Neural crest cell (in vitro differentiated cells): ENCODE results near the gene POMC. TPM values are rescaled to one million over a fixed set of nuclear protein-coding genes. Genes with fewer than 3 reads are reported as not detected.
"Not testable (repeated sequence)": the region's sequence is repeated elsewhere in the genome, so short reads cannot be mapped to it uniquely, and the experiment has no call there.

Source experiments
- DNase-seq: peaks from one replicate; pipeline ENCODE4 v3.0.0; 2021; ENCODE audit warnings: low read depth, mixed read lengths, low spot score
- H3K27ac Mint-ChIP-seq: one replicate; pipeline ENCODE4 v1.8.0; 2021; ENCODE audit warnings: mild to moderate bottlenecking, mixed read lengths; ENCODE audit not compliant: unreplicated experiment
- H3K27me3 Mint-ChIP-seq: 2 replicates; pipeline ENCODE4 v1.8.0; 2021; ENCODE audit warnings: low read depth, mild to moderate bottlenecking, mixed read lengths
- H3K36me3 Mint-ChIP-seq: 2 replicates; pipeline ENCODE4 v1.8.0; 2021; ENCODE audit warnings: low read depth, mild to moderate bottlenecking, mixed read lengths
- H3K4me1 Mint-ChIP-seq: 2 replicates; pipeline ENCODE4 v1.8.0; 2021; ENCODE audit warnings: mixed read lengths
- H3K4me3 Mint-ChIP-seq: one replicate; pipeline ENCODE4 v1.8.0; 2021; ENCODE audit warnings: mild to moderate bottlenecking, mixed read lengths
- H3K9me3 Mint-ChIP-seq: 2 replicates; pipeline ENCODE4 v1.8.0; 2021; ENCODE audit warnings: mixed read lengths
- long read RNA-seq: library from polyadenylated mRNA; unstranded; transcript quantifications from one replicate; pipeline ENCODE4 v2.0.0, GENCODE V29; 2020
- total RNA-seq: library from RNA; stranded (reverse); gene quantifications from 2 replicates; pipeline ENCODE4 v1.2.1, GENCODE V29; 2021
- TF ChIP-seq, protein P1 (sequence below): fragments of 200-600 bp; sonication (generic); conservative IDR thresholded peaks from 2 replicates; pipeline ENCODE4 v1.5.0; 2021; ENCODE audit warnings: antibody characterized with exemption, mild to moderate bottlenecking

The POMC gene
- 0.39 and 0.54 TPM in 2 replicates for total RNA-seq
- long read RNA-seq, result 0 reads

DNA sequence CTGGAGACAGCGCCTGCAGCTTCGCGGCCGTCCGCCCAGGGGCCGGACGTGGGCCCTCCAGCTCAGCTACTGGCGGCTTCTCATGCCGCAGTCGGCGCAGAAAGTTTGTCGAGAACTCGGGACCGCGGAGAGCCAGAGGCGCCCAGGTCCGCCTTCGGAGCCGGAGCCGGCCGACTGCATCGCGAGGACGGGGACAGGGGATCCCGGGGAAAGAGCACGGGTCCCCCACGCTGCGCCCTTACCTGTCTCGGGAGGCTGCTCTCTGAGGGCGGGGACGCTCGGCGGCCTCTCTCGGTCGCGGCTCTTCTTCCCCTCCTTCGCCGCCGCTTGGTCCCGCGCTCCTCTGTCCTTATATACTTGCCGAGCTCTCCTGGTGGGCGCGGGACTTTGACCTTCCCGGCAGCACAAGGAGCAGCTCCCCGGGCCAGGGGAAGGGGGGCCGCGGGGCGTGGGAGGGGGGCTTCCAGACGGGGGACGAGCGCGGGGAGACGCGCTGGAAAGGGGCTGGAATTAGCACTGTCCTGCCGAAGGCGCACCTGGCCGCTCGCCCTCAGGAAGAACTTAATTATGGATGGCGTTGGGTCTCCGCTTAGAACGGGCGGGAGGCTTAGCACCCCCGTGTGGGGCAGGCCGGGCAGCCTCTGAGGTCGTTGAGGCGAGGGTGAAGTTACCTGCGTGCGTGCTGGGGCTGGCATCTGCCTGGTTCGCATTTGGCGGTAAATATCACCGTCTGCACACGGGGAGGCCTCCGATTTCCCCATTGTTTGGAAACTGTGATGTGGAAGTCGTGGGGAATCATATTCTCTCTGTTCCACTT, at the start of gene POMC:
Gene POMC (minus strand): TSS at position 325 of the 817 bp plus-strand sequence. CDS start 3,808 bp downstream, outside the sequence.
- Mint-ChIP-seq H3K9me3 (no peaks in the 10 kb centered on the region), H3K27ac (no peak within 1 kb of the TSS), H3K4me3 (peak within 1 kb of the TSS; percentile 72), H3K27me3 (peaks cover 92% of the 10 kb centered on the region), H3K4me1 (no peaks in the 10 kb centered on the region), H3K36me3 (no peaks in the 10 kb centered on the region)
- peak; percentile 29 for DNase-seq
- TF ChIP-seq, protein P1, sequence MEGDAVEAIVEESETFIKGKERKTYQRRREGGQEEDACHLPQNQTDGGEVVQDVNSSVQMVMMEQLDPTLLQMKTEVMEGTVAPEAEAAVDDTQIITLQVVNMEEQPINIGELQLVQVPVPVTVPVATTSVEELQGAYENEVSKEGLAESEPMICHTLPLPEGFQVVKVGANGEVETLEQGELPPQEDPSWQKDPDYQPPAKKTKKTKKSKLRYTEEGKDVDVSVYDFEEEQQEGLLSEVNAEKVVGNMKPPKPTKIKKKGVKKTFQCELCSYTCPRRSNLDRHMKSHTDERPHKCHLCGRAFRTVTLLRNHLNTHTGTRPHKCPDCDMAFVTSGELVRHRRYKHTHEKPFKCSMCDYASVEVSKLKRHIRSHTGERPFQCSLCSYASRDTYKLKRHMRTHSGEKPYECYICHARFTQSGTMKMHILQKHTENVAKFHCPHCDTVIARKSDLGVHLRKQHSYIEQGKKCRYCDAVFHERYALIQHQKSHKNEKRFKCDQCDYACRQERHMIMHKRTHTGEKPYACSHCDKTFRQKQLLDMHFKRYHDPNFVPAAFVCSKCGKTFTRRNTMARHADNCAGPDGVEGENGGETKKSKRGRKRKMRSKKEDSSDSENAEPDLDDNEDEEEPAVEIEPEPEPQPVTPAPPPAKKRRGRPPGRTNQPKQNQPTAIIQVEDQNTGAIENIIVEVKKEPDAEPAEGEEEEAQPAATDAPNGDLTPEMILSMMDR, result no peak

GRCh38 chr2:25218100-25218499, 49.7 kb upstream of the POMC start:
- Mint-ChIP-seq H3K36me3 (no peaks in the 10 kb centered on the region), H3K27me3 (no peaks in the 10 kb centered on the region), H3K4me3 (peak overlapping the region; percentile 23), H3K9me3 (no peaks in the 10 kb centered on the region), H3K27ac (no peak overlapping the region), H3K4me1 (peaks cover 14% of the 10 kb centered on the region)
- no peak for DNase-seq
- TF ChIP-seq, protein P1, result no peak

DNA sequence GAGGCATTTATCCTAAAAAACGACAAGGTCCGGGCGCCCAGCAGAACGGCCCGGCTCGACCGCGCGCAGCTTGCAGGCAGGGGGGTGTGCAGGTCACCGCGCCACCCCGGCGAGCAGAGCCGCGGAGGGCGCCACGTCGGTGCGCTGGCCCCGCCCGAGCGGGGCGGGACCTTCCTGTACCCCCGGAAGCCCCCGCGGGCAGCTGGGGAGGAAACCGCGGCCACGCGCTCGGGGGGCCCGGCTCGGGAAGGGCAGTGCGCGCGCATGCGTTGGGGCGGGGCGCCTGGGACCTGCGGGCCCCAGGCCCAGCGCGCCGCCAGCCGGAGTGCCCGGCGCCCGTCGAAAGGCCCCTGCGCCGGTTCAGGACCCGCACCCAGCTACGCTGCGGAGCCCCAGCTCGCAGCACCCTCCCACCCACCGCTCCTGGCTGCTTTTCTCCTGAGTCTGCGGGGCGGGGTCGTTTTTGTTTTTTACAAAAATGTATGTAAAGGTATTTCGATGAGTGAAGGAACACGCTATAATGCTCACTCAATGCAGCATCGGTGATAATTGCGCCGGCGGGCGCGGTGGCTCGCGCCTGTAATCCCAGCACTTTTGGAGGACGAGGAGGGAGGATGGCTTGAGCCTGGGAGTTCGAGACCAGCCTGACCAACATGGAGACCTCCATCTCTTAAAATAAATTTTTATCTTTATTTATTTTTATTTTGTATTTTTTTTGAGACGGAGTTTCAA, 47.7 kb upstream of the POMC start:
- Mint-ChIP-seq H3K27me3 (no peaks in the 10 kb centered on the region), H3K4me1 (peaks cover 12% of the 10 kb centered on the region), H3K9me3 (no peaks in the 10 kb centered on the region), H3K27ac (no peak overlapping the region), H3K4me3 (peak overlapping the region; percentile 72), H3K36me3 (no peaks in the 10 kb centered on the region)
- peak; percentile 67 for DNase-seq
- TF ChIP-seq, protein P1, result no peak

- Mint-ChIP-seq H3K27me3 (no peaks in the 10 kb centered on the region), H3K4me3 (peak overlapping the region; percentile 69), H3K9me3 (no peaks in the 10 kb centered on the region), H3K27ac (no peak overlapping the region), H3K36me3 (no peaks in the 10 kb centered on the region), H3K4me1 (peaks cover 12% of the 10 kb centered on the region)
- TF ChIP-seq, protein P1, result no peak
- DNase-seq, result no peak
Observed at GRCh38 chr2:25215232-25215631, 46.9 kb upstream of the POMC start.

GRCh38 chr2:25213229-25213628, 44.8 kb upstream of the POMC start:
- Mint-ChIP-seq H3K9me3 (no peaks in the 10 kb centered on the region), H3K27me3 (no peaks in the 10 kb centered on the region), H3K4me3 (no peak overlapping the region), H3K4me1 (peaks cover 22% of the 10 kb centered on the region), H3K36me3 (no peaks in the 10 kb centered on the region), H3K27ac (peak overlapping the region; percentile 87)
- TF ChIP-seq, protein P1, result no peak
- DNase-seq, result no peak

GRCh38 chr2:25210923-25211322, 42.5 kb upstream of the POMC start:
- DNase-seq, H3K36me3 Mint-ChIP-seq, H3K27me3 Mint-ChIP-seq, H3K27ac Mint-ChIP-seq, H3K9me3 Mint-ChIP-seq, H3K4me3 Mint-ChIP-seq: not testable (repeated sequence)
- H3K4me1 Mint-ChIP-seq, result peaks cover 25% of the 10 kb centered on the region
